Colonic mucosa (tissue), 4 donors: ENCODE data around the gene MACROD1. TPM values are rescaled to one million over a fixed set of nuclear protein-coding genes. Genes with fewer than 3 reads are reported as not detected.

ENCODE experiments used
- DNase-seq: peaks from one replicate; pipeline ENCODE4 v3.0.0-alpha.2; 2020
- H3K27ac ChIP-seq: fragments of 200-600 bp; one replicate; pipeline ENCODE4 v1.8.0; 2021
- H3K27me3 ChIP-seq: fragments of 200-600 bp; one replicate; pipeline ENCODE4 v1.8.0; 2021
- H3K36me3 ChIP-seq: fragments of 200-600 bp; one replicate; pipeline ENCODE4 v1.8.0; 2021
- H3K4me1 ChIP-seq: fragments of 200-600 bp; one replicate; pipeline ENCODE4 v1.8.0; 2021; ENCODE audit warnings: mild to moderate bottlenecking
- H3K4me3 ChIP-seq: fragments of 200-600 bp; one replicate; pipeline ENCODE4 v1.8.0; 2021
- H3K9ac ChIP-seq, 2 donors: one replicate each; pipeline ENCODE4 v1.7.0; 2013; ENCODE audit warnings: control low read depth in 2 of 2, low read depth in 2 of 2, low read length in 2 of 2
- H3K9me3 ChIP-seq: fragments of 200-600 bp; one replicate; pipeline ENCODE4 v1.8.0; 2021
- intact Hi-C: fragments of 100-400 bp; cut with DNase I; formaldehyde crosslinking; loops from one replicate; pipeline ENCODE4 v1.14.1; 2022
- total RNA-seq, 2 donors: library from RNA; stranded (reverse); fragmentation: NEBNext Ultra II Directional in 1 of 2; extraction: Animal tissue kit (Norgen Biotek cat#: 25700) in 1 of 2; gene quantifications; one replicate each; pipeline ENCODE4 v1.2.1, GENCODE V29; 2021
- TF ChIP-seq, protein P1 (sequence below): fragments of 200-600 bp; IDR thresholded peaks from one replicate; pipeline ENCODE4 v1.8.0; 2022; ENCODE audit warnings: antibody characterized with exemption, mild to moderate bottlenecking
- donor health status: healthy.
- donor health status: DM: no; HTN: no; CAD: no.
- donor health status: DM: no; HTN: no; CAD: no.

Gene MACROD1
- total RNA-seq, 2 donors from 2014 or later = 18.6 to 22.9 TPM

- Histone ChIP-seq H3K4me1 (peaks cover 17% of the 10 kb centered on the region), H3K4me3 (no peak overlapping the region), H3K27ac (peak overlapping the region; percentile 85), H3K9ac (no peak overlapping the region), H3K36me3 (peaks cover under 1% of the 10 kb centered on the region), H3K27me3 (no peaks in the 10 kb centered on the region), H3K9me3 (no peaks in the 10 kb centered on the region)
- intact Hi-C loops = no loop called here
- DNase-seq = no peak
- TF ChIP-seq, protein P1, sequence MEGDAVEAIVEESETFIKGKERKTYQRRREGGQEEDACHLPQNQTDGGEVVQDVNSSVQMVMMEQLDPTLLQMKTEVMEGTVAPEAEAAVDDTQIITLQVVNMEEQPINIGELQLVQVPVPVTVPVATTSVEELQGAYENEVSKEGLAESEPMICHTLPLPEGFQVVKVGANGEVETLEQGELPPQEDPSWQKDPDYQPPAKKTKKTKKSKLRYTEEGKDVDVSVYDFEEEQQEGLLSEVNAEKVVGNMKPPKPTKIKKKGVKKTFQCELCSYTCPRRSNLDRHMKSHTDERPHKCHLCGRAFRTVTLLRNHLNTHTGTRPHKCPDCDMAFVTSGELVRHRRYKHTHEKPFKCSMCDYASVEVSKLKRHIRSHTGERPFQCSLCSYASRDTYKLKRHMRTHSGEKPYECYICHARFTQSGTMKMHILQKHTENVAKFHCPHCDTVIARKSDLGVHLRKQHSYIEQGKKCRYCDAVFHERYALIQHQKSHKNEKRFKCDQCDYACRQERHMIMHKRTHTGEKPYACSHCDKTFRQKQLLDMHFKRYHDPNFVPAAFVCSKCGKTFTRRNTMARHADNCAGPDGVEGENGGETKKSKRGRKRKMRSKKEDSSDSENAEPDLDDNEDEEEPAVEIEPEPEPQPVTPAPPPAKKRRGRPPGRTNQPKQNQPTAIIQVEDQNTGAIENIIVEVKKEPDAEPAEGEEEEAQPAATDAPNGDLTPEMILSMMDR = no peak
Observed at GRCh38 chr11:64208796-64209562, 43.1 kb upstream of the MACROD1 start.

DNA sequence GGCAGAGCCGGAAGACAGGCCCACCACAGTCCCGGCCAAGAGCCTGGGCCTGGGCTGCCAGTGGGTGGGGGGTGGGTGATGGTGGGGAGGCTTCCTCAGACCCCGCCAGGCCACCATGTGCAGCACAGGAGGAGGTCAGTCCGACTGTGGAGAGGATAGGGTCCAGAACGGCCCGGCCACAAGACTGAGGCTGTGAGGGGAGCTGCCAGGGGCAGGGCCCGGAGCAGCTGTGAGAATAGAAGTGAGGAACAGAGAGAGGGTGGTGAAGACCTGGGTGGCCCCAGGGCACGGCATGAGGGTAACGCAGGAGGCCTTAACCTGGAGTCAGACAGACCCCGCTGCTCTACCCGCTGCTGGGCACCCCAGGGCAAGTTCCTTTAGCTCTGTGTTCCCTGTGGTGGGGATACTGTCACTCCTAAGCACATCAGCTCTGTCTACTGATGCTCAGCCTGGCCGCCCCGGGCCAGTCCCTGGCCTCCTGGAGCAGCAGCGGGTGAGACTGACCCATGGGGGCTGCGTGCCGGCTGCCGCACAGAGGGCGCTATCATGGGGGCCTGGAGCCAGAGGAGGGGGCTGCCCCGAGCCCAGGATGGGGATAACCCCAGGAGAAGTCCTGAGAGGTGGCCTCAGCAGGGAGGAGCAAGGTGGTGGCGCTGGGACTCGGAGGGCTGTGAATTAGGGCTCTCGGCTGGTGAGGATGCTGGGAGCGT is 42.3 kb upstream of the MACROD1 start:
- H3K9ac ChIP-seq = peak overlapping the region; percentile 53 to 76
- peaks cover 8% of the 10 kb centered on the region for H3K36me3 ChIP-seq
- intact Hi-C loops = no loop called here
- no peaks in the 10 kb centered on the region for H3K9me3 ChIP-seq
- peak overlapping the region; percentile 85 for H3K27ac ChIP-seq
- no peaks in the 10 kb centered on the region for H3K27me3 ChIP-seq
- no peak for DNase-seq
- H3K4me3 ChIP-seq = peak overlapping the region; percentile 49
- H3K4me1 ChIP-seq = peaks cover 17% of the 10 kb centered on the region
- TF ChIP-seq, protein P1 = no peak

DNA sequence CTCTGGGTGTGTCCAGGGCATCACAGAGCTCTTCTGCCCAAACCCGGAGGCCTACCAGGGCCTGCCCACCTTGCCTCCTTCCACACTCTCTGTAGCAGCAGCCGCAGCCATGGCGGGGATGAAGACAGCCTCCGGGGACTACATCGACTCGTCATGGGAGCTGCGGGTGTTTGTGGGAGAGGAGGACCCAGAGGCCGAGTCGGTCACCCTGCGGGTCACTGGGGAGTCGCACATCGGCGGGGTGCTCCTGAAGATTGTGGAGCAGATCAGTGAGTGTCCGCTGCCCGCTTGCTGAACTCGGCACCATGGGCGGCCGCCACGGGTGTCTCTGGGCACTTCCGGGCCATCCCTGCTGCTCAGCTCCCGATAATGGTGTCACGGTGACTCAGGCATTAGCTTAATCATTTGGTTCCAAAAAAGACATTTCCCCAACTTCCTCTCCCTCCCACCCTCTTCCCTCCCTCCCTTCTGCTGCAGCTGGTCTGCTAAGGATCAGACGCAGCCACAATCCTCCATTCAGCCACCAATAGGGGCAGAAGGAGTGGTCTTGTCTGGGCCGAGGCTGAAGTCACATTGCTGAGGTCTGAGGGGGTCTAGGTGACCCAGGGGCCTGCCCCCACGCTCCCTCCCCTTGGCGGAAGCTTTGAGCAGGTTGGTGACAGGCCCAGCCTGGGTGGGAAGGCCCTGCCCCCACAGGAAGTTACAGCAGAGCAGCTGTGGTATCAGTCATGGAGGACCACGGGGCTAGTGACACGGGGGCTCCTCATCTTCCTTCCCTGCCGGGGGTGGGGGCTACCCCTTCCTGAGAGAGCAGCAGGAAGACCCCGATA is 41.6 kb upstream of the MACROD1 start:
- H3K27me3 ChIP-seq = no peaks in the 10 kb centered on the region

DNA sequence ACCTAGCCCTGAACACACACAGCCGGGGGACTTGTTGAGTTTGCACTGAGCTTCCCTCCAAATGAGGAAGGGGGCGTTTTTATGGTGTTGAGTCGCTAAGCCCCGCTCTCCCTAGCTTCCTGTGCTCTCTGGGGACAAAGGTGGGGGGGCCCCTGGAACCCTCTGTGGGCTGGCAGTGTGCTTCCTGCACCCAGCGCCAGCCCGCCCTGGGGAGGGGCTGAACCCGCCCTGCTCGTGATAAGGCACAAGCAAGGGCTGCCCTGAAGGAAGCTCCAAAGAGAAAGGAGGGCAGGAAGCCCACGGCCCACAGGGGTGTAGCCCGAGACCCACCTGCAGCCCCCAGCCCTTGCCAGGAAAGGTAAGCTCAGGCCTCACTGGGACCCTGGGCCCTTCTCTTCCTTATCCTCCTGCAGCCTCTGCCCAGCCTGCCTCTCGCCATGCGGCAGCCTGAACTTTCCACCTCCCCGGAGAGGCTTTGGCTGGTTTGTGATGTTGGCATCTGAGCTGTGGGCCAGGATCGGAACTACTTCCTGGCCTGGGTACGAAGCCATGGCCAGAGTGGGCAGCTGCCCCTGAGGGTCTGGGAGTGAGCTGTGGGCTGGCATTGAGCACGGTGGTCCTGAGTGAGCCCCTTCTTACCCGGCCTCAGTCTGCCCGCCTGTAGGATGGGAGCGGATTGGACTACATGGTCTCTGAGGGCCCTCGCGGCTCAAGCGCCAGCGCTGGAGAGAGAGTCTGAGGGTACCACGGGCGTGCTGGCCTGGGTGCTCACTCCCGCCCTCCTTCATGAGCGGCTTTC is 40.7 kb upstream of the MACROD1 start, which contains the start of gene FERMT3:
Gene FERMT3, plus strand, starts transcription at position 265 of the 799 bp plus-strand sequence. CDS start 644 bp downstream, outside the sequence.
- Histone ChIP-seq H3K4me3 (peak within 1 kb of the TSS; percentile 49), H3K9me3 (no peaks in the 10 kb centered on the region), H3K36me3 (peaks cover 19% of the 10 kb centered on the region), H3K4me1 (peaks cover 17% of the 10 kb centered on the region), H3K27me3 (no peaks in the 10 kb centered on the region), H3K27ac (peak within 1 kb of the TSS; percentile 85), H3K9ac (peak within 1 kb of the TSS; percentile 76 to 97)
- intact Hi-C loops = no loop called here
- DNase-seq = peak; percentile 83
- TF ChIP-seq, protein P1 = no peak

More for the DNA sequence above, 41.6 kb upstream of the MACROD1 start:
- Histone ChIP-seq H3K27ac (peak overlapping the region; percentile 85), H3K4me3 (peak overlapping the region; percentile 49), H3K9ac (peak overlapping the region; percentile 76 to 97), H3K4me1 (peaks cover 17% of the 10 kb centered on the region), H3K9me3 (no peaks in the 10 kb centered on the region), H3K36me3 (peaks cover 16% of the 10 kb centered on the region)
- DNase-seq = peak; percentile 57
- intact Hi-C loops = no loop called here
- TF ChIP-seq, protein P1 = no peak
